H1 (cell line): ENCODE measurements around the gene TCEANC. TPM values are rescaled to one million over a fixed set of nuclear protein-coding genes. Genes with fewer than 3 reads are reported as not detected.

Experiments
- CTCF ChIA-PET: fragments of 300-600 bp; sonication (Branson Sonifier 250); formaldehyde crosslinking; loops from one replicate; lab custom pipeline; 2021; ENCODE audit not compliant: partially characterized antibody; lab: Charles Lee
- POLR2A ChIA-PET: fragments of 300-600 bp; sonication (Branson Sonifier 250); formaldehyde crosslinking; loops from one replicate; lab custom pipeline; 2021; ENCODE audit warnings: inconsistent platforms; ENCODE audit not compliant: partially characterized antibody; lab: Charles Lee
- DNase-seq, 2 experiments: peaks; one replicate each; pipeline versions ENCODE4 v3.0.0 to v3.0.0-alpha.2; 2010 to 2022; ENCODE audit warnings: low spot score in 2 of 2, low read depth in 1 of 2, mixed read lengths in 1 of 2
- FAIRE-seq: peaks from 2 replicates; lab custom pipeline; 2011; peaks lifted over from hg19 to GRCh38; lab: Jason Lieb, UNC
- H2AFZ ChIP-seq: 2 replicates; pipeline ENCODE4 v1.8.1; 2012; ENCODE audit warnings: low read length, inconsistent platforms
- H2AK5ac ChIP-seq: 2 replicates; pipeline ENCODE4 v1.6.1; 2013; ENCODE audit warnings: low read depth, low read length
- H2BK120ac ChIP-seq: replicated peaks from 2 replicates; pipeline ENCODE3; 2013; ENCODE audit warnings: low read depth, low read length, inconsistent platforms
- H2BK12ac ChIP-seq: 2 replicates; pipeline ENCODE4 v1.6.1; 2013; ENCODE audit warnings: low read depth, low read length
- H2BK15ac ChIP-seq: 2 replicates; pipeline ENCODE4 v1.6.1; 2013; ENCODE audit warnings: low read length
- H2BK20ac ChIP-seq: 2 replicates; pipeline ENCODE4 v1.6.1; 2013; ENCODE audit warnings: low read length
- H2BK5ac ChIP-seq: 2 replicates; pipeline ENCODE4 v1.6.1; 2013; ENCODE audit warnings: low read depth, low read length
- H3K14ac ChIP-seq: 2 replicates; pipeline ENCODE4 v1.6.1; 2013; ENCODE audit warnings: inconsistent platforms; ENCODE audit not compliant: insufficient read length
- H3K18ac ChIP-seq: 2 replicates; pipeline ENCODE4 v1.6.1; 2013; ENCODE audit warnings: low read length; ENCODE audit errors: extremely low read depth
- H3K23ac ChIP-seq: 2 replicates; pipeline ENCODE4 v1.6.1; 2013; ENCODE audit warnings: inconsistent platforms; ENCODE audit not compliant: insufficient read length
- H3K23me2 ChIP-seq: 2 replicates; pipeline ENCODE4 v1.6.1; 2013; ENCODE audit warnings: low read depth, low read length
- H3K27ac ChIP-seq: 2 replicates; pipeline ENCODE4 v1.6.1; 2011; ENCODE audit warnings: low read depth, low read length, inconsistent platforms
- H3K27me3 ChIP-seq, 4 experiments: replicated peaks in 1 of 4; 1 replicate in 1 of 4; 2 replicates in 3 of 4; pipeline versions ENCODE4 v1.6.1 to v1.8.1; 2011 to 2013; ENCODE audit warnings: low read length in 3 of 4, mild to moderate bottlenecking in 3 of 4, inconsistent platforms in 2 of 4, mixed read lengths in 2 of 4, moderate library complexity in 1 of 4; ENCODE audit not compliant: control insufficient read depth in 3 of 4, insufficient read depth in 3 of 4; ENCODE audit errors: extremely low read depth in 1 of 4
- H3K36me3 ChIP-seq, 4 experiments: 2 replicates each; pipeline versions ENCODE4 v1.6.1 to v1.8.1; 2011 to 2013; ENCODE audit warnings: mild to moderate bottlenecking in 4 of 4, low read length in 3 of 4, moderate library complexity in 2 of 4, control low read depth in 1 of 4, inconsistent platforms in 1 of 4; ENCODE audit not compliant: insufficient read depth in 4 of 4, control insufficient read depth in 2 of 4
- H3K4ac ChIP-seq: replicated peaks from 2 replicates; pipeline ENCODE3; 2013; ENCODE audit warnings: low read length, low read depth, mixed read lengths, inconsistent platforms; ENCODE audit not compliant: insufficient read length
- H3K4me1 ChIP-seq, 4 experiments: replicated peaks in 1 of 4; 1 replicate in 1 of 4; 2 replicates in 3 of 4; pipeline versions ENCODE4 v1.6.1 to v1.8.1; 2011 to 2013; ENCODE audit warnings: low read length in 3 of 4, inconsistent platforms in 2 of 4, mixed read lengths in 1 of 4; ENCODE audit not compliant: insufficient read depth in 4 of 4, control insufficient read depth in 3 of 4
- H3K4me2 ChIP-seq, 2 experiments: 2 replicates each; pipeline versions ENCODE4 v1.6.1 to v1.8.1; 2011 to 2013; ENCODE audit warnings: low read depth in 2 of 2, low read length in 2 of 2, control low read depth in 1 of 2, inconsistent platforms in 1 of 2, mild to moderate bottlenecking in 1 of 2; ENCODE audit not compliant: insufficient read depth in 1 of 2
- H3K4me3 ChIP-seq, 4 experiments: fragments of 200-600, 300-600 bp in 1 of 4; sonication (generic), shearing (Covaris generic), sonication (Bioruptor Twin) in 1 of 4; 2 replicates each; pipeline versions ENCODE4 v1.5.1 to v1.8.1; 2011 to 2016; ENCODE audit warnings: low read length in 4 of 4, low read depth in 3 of 4, control low read depth in 2 of 4, inconsistent platforms in 2 of 4, mild to moderate bottlenecking in 2 of 4, mixed read lengths in 1 of 4, moderate library complexity in 1 of 4; ENCODE audit not compliant: insufficient read depth in 2 of 4; ENCODE audit errors: extremely low read depth in 1 of 4
- H3K56ac ChIP-seq: replicated peaks from 2 replicates; pipeline ENCODE3; 2013; ENCODE audit warnings: low read depth, mild to moderate bottlenecking, mixed read lengths, low read length, inconsistent platforms; ENCODE audit not compliant: insufficient read length
- H3K79me1 ChIP-seq: 2 replicates; pipeline ENCODE4 v1.6.1; 2013; ENCODE audit warnings: low read depth, low read length, control low read depth
- H3K79me2 ChIP-seq, 2 experiments: 2 replicates each; pipeline versions ENCODE4 v1.6.1 to v1.8.1; 2012 to 2013; ENCODE audit warnings: low read length in 2 of 2, mild to moderate bottlenecking in 2 of 2, inconsistent platforms in 1 of 2; ENCODE audit not compliant: insufficient read depth in 2 of 2, control insufficient read depth in 1 of 2
- H3K9ac ChIP-seq, 4 experiments: replicated peaks in 1 of 4; 1 replicate in 1 of 4; 2 replicates in 3 of 4; pipeline versions ENCODE4 v1.6.1 to v1.8.1; 2011 to 2013; ENCODE audit warnings: low read depth in 3 of 4, low read length in 3 of 4, control low read depth in 2 of 4, mild to moderate bottlenecking in 2 of 4, moderate library complexity in 2 of 4, inconsistent platforms in 1 of 4; ENCODE audit errors: extremely low read depth in 1 of 4
- H3K9me3 ChIP-seq, 2 experiments: 2 replicates each; pipeline versions ENCODE4 v1.6.1 to v1.8.1; 2012 to 2013; ENCODE audit warnings: mild to moderate bottlenecking in 2 of 2, moderate library complexity in 2 of 2, control low read depth in 1 of 2, inconsistent platforms in 1 of 2, low read depth in 1 of 2, low read length in 1 of 2, mixed read lengths in 1 of 2; ENCODE audit not compliant: insufficient read depth in 2 of 2
- H4K20me1 ChIP-seq, 2 experiments: replicated peaks in 1 of 2; 2 replicates each; pipeline versions ENCODE3 to v1.8.1; 2011 to 2013; ENCODE audit warnings: inconsistent platforms in 2 of 2, low read length in 2 of 2, mild to moderate bottlenecking in 1 of 2; ENCODE audit not compliant: insufficient read depth in 2 of 2, control insufficient read depth in 1 of 2
- H4K5ac ChIP-seq: 2 replicates; pipeline ENCODE4 v1.6.1; 2013; ENCODE audit warnings: low read length, low read depth, mixed read lengths, inconsistent platforms; ENCODE audit not compliant: insufficient read length
- H4K8ac ChIP-seq: 2 replicates; pipeline ENCODE4 v1.8.0; 2013; ENCODE audit warnings: mild to moderate bottlenecking, moderate library complexity, low read length, inconsistent platforms; ENCODE audit not compliant: insufficient read depth; ENCODE audit errors: extremely low read depth
- H4K91ac ChIP-seq: replicated peaks from 2 replicates; pipeline ENCODE3; 2013; ENCODE audit warnings: low read length, mixed read lengths, inconsistent platforms; ENCODE audit not compliant: insufficient read length
- BCL11A ChIP-seq, 2 experiments: IDR thresholded peaks; one replicate each; pipeline ENCODE4 v1.6.1; 2011; ENCODE audit warnings: low read depth in 2 of 2, low read length in 2 of 2, mild to moderate bottlenecking in 2 of 2
- CBX8 ChIP-seq: fragments of 300-800, 300-1000 bp; sonication (generic); IDR thresholded peaks from 2 replicates; pipeline ENCODE4 v1.7.1; 2016; ENCODE audit warnings: low read depth, low read length, borderline replicate concordance
- CHD1 ChIP-seq: IDR thresholded peaks from 2 replicates; pipeline ENCODE4 v1.6.1; 2012; ENCODE audit warnings: low read depth, low read length, improper control_type of control experiment
- CTBP2 ChIP-seq: IDR thresholded peaks from 2 replicates; pipeline ENCODE4 v1.7.0; 2011; ENCODE audit warnings: borderline replicate concordance, mild to moderate bottlenecking, moderate library complexity, mixed read lengths, low read length; ENCODE audit not compliant: insufficient read depth, insufficient read length
- FOSL1 ChIP-seq: IDR thresholded peaks from 2 replicates; pipeline ENCODE4 v1.6.1; 2011; ENCODE audit warnings: mild to moderate bottlenecking, low read depth, low read length, moderate library complexity; ENCODE audit not compliant: insufficient read depth
- JUN ChIP-seq: IDR thresholded peaks from 2 replicates; pipeline ENCODE4 v1.6.1; 2011; ENCODE audit warnings: low read depth, mild to moderate bottlenecking, improper control_type of control experiment, low read length
- POU5F1 ChIP-seq: IDR thresholded peaks from 2 replicates; pipeline ENCODE4 v1.6.1; 2011; ENCODE audit warnings: low read depth, mild to moderate bottlenecking, low read length, moderate library complexity
- RNF2 ChIP-seq: fragments of 200-900, 300-1000 bp; sonication (generic); IDR thresholded peaks from 2 replicates; pipeline ENCODE4 v1.7.1; 2016; ENCODE audit warnings: borderline replicate concordance, low read depth, mild to moderate bottlenecking, antibody characterized with exemption, low read length; ENCODE audit not compliant: poor library complexity, severe bottlenecking; ENCODE audit errors: missing control alignments
- TAF1 ChIP-seq: IDR thresholded peaks from 2 replicates; pipeline ENCODE4 v1.6.1; 2011; ENCODE audit warnings: mild to moderate bottlenecking, low read depth, low read length
- TCF12 ChIP-seq: IDR thresholded peaks from 2 replicates; pipeline ENCODE4 v1.6.1; 2011; ENCODE audit warnings: low read depth, mild to moderate bottlenecking, low read length
- WGBS, 2 experiments: shearing (Covaris generic) in 1 of 2; methylation state at CpG; one replicate each; pipeline versions ENCODE4 v1.1.6 to v1.1.7; 2013 to 2015; ENCODE audit warnings: low lambda C conversion rate in 2 of 2, mixed read lengths in 2 of 2, inconsistent platforms in 1 of 2, low coverage in 1 of 2, missing lambda C conversion rate in 1 of 2; ENCODE audit not compliant: insufficient replicate concordance in 2 of 2, insufficient coverage in 1 of 2, insufficient read length in 1 of 2; ENCODE audit errors: extremely low coverage in 1 of 2, missing lambda C conversion rate in 1 of 2; 5-methylcytosine and 5-hydroxymethylcytosine counted together
- polyA plus RNA-seq, 7 experiments: library from polyadenylated mRNA; depleted of rRNA in 3 of 7; stranded (reverse) in 5 of 7; unstranded in 2 of 7; fragments of >200 nt in 5 of 7; fragments of 200-250 nt in 2 of 7; gene quantifications; 1 replicate in 5 of 7; 2 replicates in 1 of 7; 4 replicates in 1 of 7; pipeline versions ENCODE4 v1.2.1 to v1.2.3, GENCODE V29; 2011 to 2013; ENCODE audit warnings: missing spikeins in 2 of 7, mixed read lengths in 2 of 7
- total RNA-seq: library from RNA; stranded (reverse); fragmentation: NEBNext Ultra II Directional; extraction: Animal tissue kit (Norgen Biotek cat#: 25700); gene quantifications from 2 replicates; pipeline ENCODE4 v1.2.1, GENCODE V29; 2021
- TF ChIP-seq, protein P1 (sequence below), 3 experiments: IDR thresholded peaks; 1 replicate in 2 of 3; 2 replicates in 1 of 3; pipeline versions ENCODE4 v1.5.1 to v1.6.1; 2011; ENCODE audit warnings: low read length in 3 of 3, mild to moderate bottlenecking in 3 of 3, inconsistent platforms in 2 of 3, low read depth in 1 of 3, moderate library complexity in 1 of 3; ENCODE audit not compliant: insufficient read depth in 1 of 3; ENCODE audit errors: control extremely low read depth in 1 of 3

The TCEANC gene
- total and polyA plus RNA-seq, 2 of the 8 experiments (the other 6 are each of a cell fraction or from before 2014, with no cell fraction given), result 0.88 to 2.0 TPM

DNA sequence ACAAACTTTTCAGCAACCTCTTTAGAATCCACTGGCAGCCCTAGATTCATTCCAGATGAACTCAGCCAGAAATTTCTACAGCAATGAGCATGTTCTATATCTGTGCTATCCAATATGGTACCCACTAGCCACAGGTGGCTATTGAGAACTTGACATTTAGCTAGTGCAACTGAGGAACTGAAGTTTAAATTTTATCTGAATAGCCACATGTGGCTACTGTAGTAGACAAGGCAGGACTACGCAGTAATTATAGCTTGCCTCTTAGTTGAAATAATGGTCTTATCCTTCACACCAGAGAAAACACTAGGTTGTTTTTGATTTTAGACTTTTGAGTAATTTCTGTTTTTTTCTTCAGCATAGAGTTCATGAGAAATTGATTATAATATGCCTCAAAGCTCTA, 2.6 kb upstream of the TCEANC start:
- Histone ChIP-seq H3K4ac (no peak overlapping the region), H2BK5ac (no peak overlapping the region), H4K20me1 (no peaks in the 10 kb centered on the region), H3K36me3 (no peaks in the 10 kb centered on the region), H3K79me2 (no peaks in the 10 kb centered on the region), H3K27ac (no peak overlapping the region), H2BK12ac (no peak overlapping the region), H3K4me2 (no peak overlapping the region), H4K5ac (no peak overlapping the region), H3K27me3 (no peaks in the 10 kb centered on the region), H2AFZ (no peak overlapping the region), H4K91ac (no peak overlapping the region), H3K9me3 (no peaks in the 10 kb centered on the region), H3K18ac (no peak overlapping the region), H3K56ac (no peak overlapping the region), H2AK5ac (no peak overlapping the region), H2BK15ac (no peak overlapping the region), H3K9ac (no peak overlapping the region), H4K8ac (no peak overlapping the region), H3K4me1 (peaks cover 0 to 3% (median 0%) of the 10 kb centered on the region in 4 experiments; a peak in 2 of 7 replicates), H2BK120ac (no peak overlapping the region), H3K14ac (no peak overlapping the region), H3K4me3 (no peak overlapping the region), H3K79me1 (no peaks in the 10 kb centered on the region), H3K23me2 (peaks cover 4% of the 10 kb centered on the region; the same call in 1 of the 2 replicates), H2BK20ac (no peak overlapping the region), H3K23ac (no peak overlapping the region)
- CTCF ChIA-PET, result interaction anchor here (0.6 to 1.5 kb wide), 3 partner anchors 36 to 143 kb away, joined by 3 to 5 read pairs (median 3); no protein-coding TSS in a partner anchor
- no peak for DNase-seq
- POLR2A ChIA-PET, result interaction anchor here (1.2 to 1.4 kb wide), 2 partner anchors 84 to 85 kb away, joined by 3 to 4 read pairs; partner anchors contain the start of gene TRAPPC2
- no peak for FAIRE-seq
- WGBS, 2 experiments, result 91% methylated on average over 1 of the region's 1 CpG; no CpG with 5 or more reads in 1 of the 2 experiments
- no peak for TF ChIP-seq TAF1
- no peak for TF ChIP-seq POU5F1
- TF ChIP-seq CBX8, result no peak
- no peak for TF ChIP-seq JUN
- TF ChIP-seq, protein P1, sequence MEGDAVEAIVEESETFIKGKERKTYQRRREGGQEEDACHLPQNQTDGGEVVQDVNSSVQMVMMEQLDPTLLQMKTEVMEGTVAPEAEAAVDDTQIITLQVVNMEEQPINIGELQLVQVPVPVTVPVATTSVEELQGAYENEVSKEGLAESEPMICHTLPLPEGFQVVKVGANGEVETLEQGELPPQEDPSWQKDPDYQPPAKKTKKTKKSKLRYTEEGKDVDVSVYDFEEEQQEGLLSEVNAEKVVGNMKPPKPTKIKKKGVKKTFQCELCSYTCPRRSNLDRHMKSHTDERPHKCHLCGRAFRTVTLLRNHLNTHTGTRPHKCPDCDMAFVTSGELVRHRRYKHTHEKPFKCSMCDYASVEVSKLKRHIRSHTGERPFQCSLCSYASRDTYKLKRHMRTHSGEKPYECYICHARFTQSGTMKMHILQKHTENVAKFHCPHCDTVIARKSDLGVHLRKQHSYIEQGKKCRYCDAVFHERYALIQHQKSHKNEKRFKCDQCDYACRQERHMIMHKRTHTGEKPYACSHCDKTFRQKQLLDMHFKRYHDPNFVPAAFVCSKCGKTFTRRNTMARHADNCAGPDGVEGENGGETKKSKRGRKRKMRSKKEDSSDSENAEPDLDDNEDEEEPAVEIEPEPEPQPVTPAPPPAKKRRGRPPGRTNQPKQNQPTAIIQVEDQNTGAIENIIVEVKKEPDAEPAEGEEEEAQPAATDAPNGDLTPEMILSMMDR (IDR thresholded peaks at IDR 0.05; ENCODE audit: control extremely low read depth in 1 of 3, insufficient read depth in 1 of 3, low read depth in 1 of 3, low read length in 3 of 3), result no peak
- TF ChIP-seq CTBP2, result no peak
- TF ChIP-seq FOSL1, result no peak
- no peak for TF ChIP-seq BCL11A (IDR thresholded peaks at IDR 0.05; ENCODE audit: low read depth in 2 of 2, low read length in 2 of 2)
- TF ChIP-seq RNF2, result no peak
- TF ChIP-seq TCF12, result no peak
- no peak for TF ChIP-seq CHD1
